ENCODE measurements around the gene DYSF.

Gene DYSF

GRCh38 chr2:71454221-71455010, 1.1 kb downstream of the DYSF start:
- Histone ChIP-seq H3K9ac (ENCODE audit: low read length) (no peak overlapping the region), H3K27me3 (ENCODE audit: low read depth, low read length) (no peaks in the 10 kb centered on the region), H3K4me1 (ENCODE audit: low read length) (no peaks in the 10 kb centered on the region), H3K4me3 (ENCODE audit: low read length) (no peak overlapping the region), H3K36me3 (replicated peaks; ENCODE audit: low read depth, low read length) (no peaks in the 10 kb centered on the region), H3K79me2 (ENCODE audit: low read length) (no peaks in the 10 kb centered on the region), H3K9me3 (ENCODE audit: insufficient read depth, low read length) (no peaks in the 10 kb centered on the region), H4K20me1 (ENCODE audit: insufficient read depth, low read length) (no peaks in the 10 kb centered on the region), H2AFZ (ENCODE audit: low read depth, low read length) (no peak overlapping the region), H3K27ac (ENCODE audit: low read length) (no peak overlapping the region), H3K4me2 (ENCODE audit: low read length) (no peak overlapping the region)
- TF ChIP-seq CTCF (IDR thresholded peaks at IDR 0.05; ENCODE audit: low read depth, low read length) (no peak), EZH2phosphoT487 (IDR thresholded peaks at IDR 0.05; ENCODE audit: low read depth) (no peak)

GRCh38 chr2:71455011-71455740, 1.8 kb downstream of the DYSF start:
- H3K4me3 ChIP-seq (ENCODE audit: low read length), result no peak overlapping the region
- no peaks in the 10 kb centered on the region for H3K27me3 ChIP-seq (ENCODE audit: low read depth, low read length)
- no peaks in the 10 kb centered on the region for H3K36me3 ChIP-seq (replicated peaks; ENCODE audit: low read depth, low read length)
- no peaks in the 10 kb centered on the region for H3K9me3 ChIP-seq (ENCODE audit: insufficient read depth, low read length)
- no peaks in the 10 kb centered on the region for H3K4me1 ChIP-seq (ENCODE audit: low read length)
- H3K4me2 ChIP-seq (ENCODE audit: low read length), result no peak overlapping the region
- H3K27ac ChIP-seq (ENCODE audit: low read length), result no peak overlapping the region
- H4K20me1 ChIP-seq (ENCODE audit: insufficient read depth, low read length), result no peaks in the 10 kb centered on the region
- H3K9ac ChIP-seq (ENCODE audit: low read length), result no peak overlapping the region
- H2AFZ ChIP-seq (ENCODE audit: low read depth, low read length), result no peak overlapping the region
- TF ChIP-seq CTCF (IDR thresholded peaks at IDR 0.05; ENCODE audit: low read depth, low read length) (no peak), EZH2phosphoT487 (IDR thresholded peaks at IDR 0.05; ENCODE audit: low read depth) (no peak)
- H3K79me2 ChIP-seq (ENCODE audit: low read length), result no peaks in the 10 kb centered on the region

- no peaks in the 10 kb centered on the region for H3K36me3 ChIP-seq (replicated peaks; ENCODE audit: low read depth, low read length)
- H4K20me1 ChIP-seq (ENCODE audit: insufficient read depth, low read length), result no peaks in the 10 kb centered on the region
- no peak for TF ChIP-seq CTCF (IDR thresholded peaks at IDR 0.05; ENCODE audit: low read depth, low read length)
- H2AFZ ChIP-seq (ENCODE audit: low read depth, low read length), result no peak overlapping the region
- no peaks in the 10 kb centered on the region for H3K79me2 ChIP-seq (ENCODE audit: low read length)
- H3K27me3 ChIP-seq (ENCODE audit: low read depth, low read length), result no peaks in the 10 kb centered on the region
- H3K4me2 ChIP-seq (ENCODE audit: low read length), result no peak overlapping the region
- H3K9ac ChIP-seq (ENCODE audit: low read length), result no peak overlapping the region
- H3K9me3 ChIP-seq (ENCODE audit: insufficient read depth, low read length), result no peaks in the 10 kb centered on the region
- H3K4me1 ChIP-seq (ENCODE audit: low read length), result no peaks in the 10 kb centered on the region
- no peak overlapping the region for H3K4me3 ChIP-seq (ENCODE audit: low read length)
- no peak overlapping the region for H3K27ac ChIP-seq (ENCODE audit: low read length)
Observed at GRCh38 chr2:71455741-71456569, 2.6 kb downstream of the DYSF start.

GRCh38 chr2:71456617-71457016, 3.3 kb downstream of the DYSF start:
- no peaks in the 10 kb centered on the region for H3K79me2 ChIP-seq (ENCODE audit: low read length)
- no peak overlapping the region for H3K4me2 ChIP-seq (ENCODE audit: low read length)
- H4K20me1 ChIP-seq (ENCODE audit: insufficient read depth, low read length), result no peaks in the 10 kb centered on the region
- TF ChIP-seq CTCF (IDR thresholded peaks at IDR 0.05; ENCODE audit: low read depth, low read length) (no peak), EZH2phosphoT487 (IDR thresholded peaks at IDR 0.05; ENCODE audit: low read depth) (no peak)
- H3K27ac ChIP-seq (ENCODE audit: low read length), result no peak overlapping the region
- no peak overlapping the region for H2AFZ ChIP-seq (ENCODE audit: low read depth, low read length)
- H3K27me3 ChIP-seq (ENCODE audit: low read depth, low read length), result no peaks in the 10 kb centered on the region
- H3K4me1 ChIP-seq (ENCODE audit: low read length), result no peaks in the 10 kb centered on the region
- H3K4me3 ChIP-seq (ENCODE audit: low read length), result no peak overlapping the region
- H3K9ac ChIP-seq (ENCODE audit: low read length), result no peak overlapping the region
- H3K9me3 ChIP-seq (ENCODE audit: insufficient read depth, low read length), result no peaks in the 10 kb centered on the region
- no peaks in the 10 kb centered on the region for H3K36me3 ChIP-seq (replicated peaks; ENCODE audit: low read depth, low read length)
